Erythroblast (primary cell): ENCODE measurements around the gene SLC37A4.
A peak's percentile ranks its signal among the peaks of the same experiment; 100 is the strongest.
"Not testable (repeated sequence)": the region's sequence is repeated elsewhere in the genome, so short reads cannot be mapped to it uniquely, and the experiment has no call there.

Source experiments
- DNase-seq, 2 experiments: peaks; one replicate each; lab custom pipeline; 2025; lab: John Stamatoyannopoulos, UW
- GATA1 ChIP-seq: IDR thresholded peaks from 2 replicates; pipeline ENCODE4 v1.6.1; 2011; ENCODE audit warnings: low read depth, mild to moderate bottlenecking, control low read depth, low read length, moderate library complexity
- POLR2A ChIP-seq: IDR thresholded peaks from 2 replicates; pipeline ENCODE4 v1.6.1; 2011; ENCODE audit warnings: mild to moderate bottlenecking, low read length

Gene SLC37A4

DNA sequence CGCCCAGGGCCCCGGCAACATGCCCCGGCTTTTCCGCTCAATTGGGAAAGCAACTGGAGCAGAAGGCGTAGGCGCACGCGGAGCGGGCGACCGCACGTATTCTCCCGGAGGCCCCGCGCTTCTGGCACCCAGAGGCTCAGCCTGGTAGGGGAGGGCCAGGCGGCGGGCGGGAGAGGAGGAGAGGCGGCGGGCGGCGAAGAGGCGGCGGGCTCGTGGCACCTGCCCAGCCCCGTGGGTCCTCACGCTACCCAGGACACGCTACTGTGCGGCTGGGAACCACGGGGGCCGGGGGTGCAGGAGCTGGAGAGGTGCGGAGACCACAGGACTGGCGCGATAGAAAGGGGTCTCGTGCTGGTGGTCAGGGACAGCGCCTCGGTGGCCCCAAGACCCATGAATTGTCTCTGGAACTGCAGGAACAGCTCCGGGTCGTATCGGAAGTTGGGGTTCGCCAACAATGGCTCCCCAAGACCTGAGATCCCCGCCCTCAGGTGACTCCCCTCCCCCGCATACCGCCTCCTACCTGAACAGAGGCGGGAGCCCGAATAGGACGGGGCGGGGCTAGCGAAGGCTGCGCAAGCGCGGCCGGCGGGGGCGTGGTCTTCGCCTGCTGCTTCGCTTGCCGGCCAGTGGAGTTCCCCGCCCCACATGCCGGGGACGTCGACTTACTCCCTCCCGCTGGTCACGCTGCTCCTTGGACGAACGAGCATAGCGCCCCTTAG, at the start of gene SLC37A4:
Gene SLC37A4 (minus strand): TSS at position 549 of the 719 bp plus-strand sequence.
- DNase-seq, result peak; percentile 99
- TF ChIP-seq GATA1, result no peak
- TF ChIP-seq POLR2A, result peak; percentile 76

- no peak for TF ChIP-seq GATA1
- TF ChIP-seq POLR2A, result no peak
Measured at GRCh38 chr11:119078675-119079420, 48.2 kb upstream of the SLC37A4 start.

GRCh38 chr11:119077839-119078238, 47.2 kb upstream of the SLC37A4 start:
- no peak for DNase-seq

More at GRCh38 chr11:119078675-119079420, 48.2 kb upstream of the SLC37A4 start:
- DNase-seq, result no peak

DNA sequence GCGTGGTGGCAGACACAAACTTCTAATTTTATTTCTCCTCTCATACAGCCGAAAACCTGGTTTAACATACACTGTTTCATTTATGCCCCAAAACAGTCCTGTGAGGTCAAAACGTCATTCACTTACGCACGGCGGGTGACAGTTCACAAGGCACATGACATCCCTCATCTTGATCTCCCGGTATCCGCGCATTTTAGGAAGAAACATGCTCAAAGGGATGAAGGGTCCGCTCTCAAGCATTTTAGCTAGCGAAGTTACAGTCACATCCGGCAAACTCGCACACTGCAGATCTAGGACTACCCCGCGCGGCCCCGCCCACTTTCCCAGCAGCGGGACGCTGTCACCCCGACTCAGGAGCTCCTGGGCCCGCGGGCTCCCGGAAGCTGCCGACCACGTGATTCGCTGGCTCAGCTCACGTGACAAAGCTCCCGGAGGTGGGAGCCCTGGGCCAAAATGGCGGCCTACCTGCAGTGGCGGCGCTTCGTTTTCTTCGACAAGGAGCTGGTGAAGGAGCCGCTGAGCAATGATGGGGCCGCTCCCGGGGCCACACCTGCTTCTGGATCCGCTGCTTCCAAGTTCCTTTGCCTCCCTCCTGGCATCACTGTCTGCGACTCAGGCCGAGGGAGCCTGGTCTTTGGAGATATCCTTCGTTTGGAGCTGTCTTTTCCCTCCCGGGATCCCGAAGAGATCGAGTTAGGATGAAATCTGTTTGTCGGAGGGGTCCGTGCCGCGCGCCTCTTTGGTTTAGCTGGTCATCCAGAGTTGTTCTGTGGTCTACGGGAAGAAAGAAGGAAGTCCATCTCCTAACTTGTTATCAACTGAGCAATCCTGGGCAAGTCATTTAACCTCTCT, 36.9 kb upstream of the SLC37A4 start, which contains the start of gene VPS11:
Gene VPS11 (plus strand): TSS at position 448 of the 852 bp plus-strand sequence. CDS start 6 bp downstream, at position 454.
- peak; percentile 98 for DNase-seq
- TF ChIP-seq POLR2A (peak; percentile 78), GATA1 (no peak)

More at GRCh38 chr11:119077839-119078238, 47.2 kb upstream of the SLC37A4 start:
- TF ChIP-seq POLR2A (no peak), GATA1 (no peak)

DNA sequence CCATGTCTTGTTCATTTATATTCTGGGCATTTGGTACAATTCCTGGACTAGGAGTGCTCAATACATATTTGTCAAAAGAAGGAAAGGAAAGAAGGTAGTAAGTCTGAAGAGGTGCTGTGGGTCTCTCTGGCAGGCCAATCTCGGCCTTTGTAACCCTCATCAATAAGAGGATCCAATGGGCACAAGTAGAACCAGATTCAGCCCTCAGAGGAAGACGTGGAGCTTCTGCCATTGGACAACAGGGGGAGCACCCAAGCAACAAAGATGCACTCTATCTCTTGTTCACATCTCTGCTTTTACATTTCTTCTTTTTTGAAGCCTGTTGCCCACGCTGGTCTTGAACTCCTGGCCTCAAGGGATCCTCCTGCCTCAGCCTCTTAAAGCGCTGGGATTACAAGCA, 34.7 kb upstream of the SLC37A4 start:
- TF ChIP-seq GATA1 (no peak), POLR2A (no peak)
- DNase-seq, result peak; percentile 82 to 83

DNA sequence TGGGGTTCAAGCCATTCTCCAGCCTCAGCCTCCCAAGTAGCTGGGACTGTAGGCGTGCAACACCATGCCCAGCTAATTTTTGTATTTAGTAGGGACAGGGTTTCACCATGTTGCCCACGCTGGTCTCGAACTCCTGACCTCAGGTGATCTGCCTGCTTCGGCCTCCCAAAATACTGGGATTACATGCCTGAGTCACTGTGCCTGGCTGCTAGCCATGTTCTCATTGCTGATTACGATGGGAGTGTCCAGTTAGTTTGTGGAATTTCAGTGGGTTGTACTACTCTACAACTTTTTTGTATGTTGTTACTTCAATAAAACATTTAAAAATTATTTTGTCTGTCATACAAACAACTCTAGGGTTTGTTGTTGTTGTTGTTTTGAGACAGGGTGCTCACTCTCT, 32.1 kb upstream of the SLC37A4 start:
- TF ChIP-seq GATA1 (no peak), POLR2A (no peak)
- DNase-seq, result peak; percentile 86 to 91

DNA sequence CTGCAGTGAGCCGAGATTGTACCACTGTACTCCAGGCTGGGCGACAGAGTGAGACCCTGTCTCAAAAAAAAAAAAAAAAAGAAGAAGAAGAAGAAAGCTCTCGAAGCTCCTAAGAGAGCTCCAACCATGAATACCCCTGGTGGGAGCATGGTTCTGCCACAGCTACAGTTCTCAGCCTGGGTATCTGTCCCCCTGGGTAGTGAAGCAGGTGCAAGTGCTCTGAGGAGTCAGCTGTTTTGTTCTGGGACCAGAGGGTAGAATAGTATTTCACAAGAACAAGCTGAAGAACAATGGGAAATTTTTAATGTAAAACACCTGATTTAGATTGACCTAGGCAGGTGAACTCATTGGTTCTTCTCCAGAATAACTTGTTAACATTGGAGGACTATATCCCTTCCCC, 30.6 kb upstream of the SLC37A4 start:
- no peak for TF ChIP-seq POLR2A
- no peak for TF ChIP-seq GATA1
- DNase-seq, result no peak

- not testable (repeated sequence) for DNase-seq
Measured at GRCh38 chr11:119059128-119059527, 28.5 kb upstream of the SLC37A4 start.

- TF ChIP-seq GATA1 (no peak), POLR2A (peak; percentile 79)
- DNase-seq, result peak; percentile 98 to 99
Measured at GRCh38 chr11:119057000-119057769, 26.5 kb upstream of the SLC37A4 start, which contains the start of gene HYOU1. Gene HYOU1, minus strand, starts transcription at chr11:119057205. Its CDS starts 1,045 bp downstream, at chr11:119056160.

- peak in 1 of 2 experiments; percentile 71 for DNase-seq
- no peak for TF ChIP-seq POLR2A
Measured at GRCh38 chr11:119056421-119056999, 25.8 kb upstream of the SLC37A4 start.

DNA sequence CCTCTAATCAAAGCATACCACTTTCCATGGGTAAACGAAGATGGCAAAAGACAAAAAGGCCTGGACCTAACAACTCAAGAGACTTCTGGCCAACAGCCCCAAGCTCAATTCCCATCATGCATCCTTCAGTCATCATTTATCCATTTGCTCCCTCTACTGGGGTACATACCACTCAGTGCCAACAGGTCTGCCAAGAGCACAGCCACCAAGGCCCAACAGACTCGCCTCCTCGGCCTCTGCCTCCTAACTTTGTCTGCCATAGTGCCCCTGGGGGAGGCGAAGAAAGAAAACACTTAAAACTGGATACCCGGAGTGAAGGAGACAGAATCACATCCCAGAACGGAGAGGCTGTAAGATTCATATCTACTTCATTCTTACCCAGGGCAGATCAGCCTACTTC, 25.2 kb upstream of the SLC37A4 start:
- TF ChIP-seq GATA1 (no peak), POLR2A (no peak)
- peak; percentile 49 to 66 for DNase-seq

GRCh38 chr11:119054418-119054817, 23.7 kb upstream of the SLC37A4 start:
- TF ChIP-seq POLR2A (no peak), GATA1 (no peak)
- no peak for DNase-seq
